Vagina (tissue), 2 donors: Measurements from ENCODE around the gene MEF2D. TPM values are rescaled to one million over a fixed set of nuclear protein-coding genes. Genes with fewer than 3 reads are reported as not detected.

ENCODE experiments used
- DNase-seq, 2 donors: peaks; one replicate each; pipeline ENCODE4 v3.0.0-alpha.2; 2017; ENCODE audit errors: extremely low spot score in 2 of 2
- H3K27ac ChIP-seq: fragments of 200-600 bp; sonication (generic); one replicate; pipeline ENCODE4 v1.5.1; 2019
- H3K27me3 ChIP-seq: fragments of 200-600 bp; sonication (generic); one replicate; pipeline ENCODE4 v1.5.1; 2019
- H3K36me3 ChIP-seq, 2 donors: fragments of 200-600 bp; sonication (generic); one replicate each; pipeline ENCODE4 v1.5.1; 2017 to 2019
- H3K4me1 ChIP-seq: fragments of 200-600 bp; sonication (generic); one replicate; pipeline ENCODE4 v1.5.1; 2019
- H3K4me3 ChIP-seq, 2 donors: fragments of 200-600 bp; sonication (generic); 1 replicate in 1 of 2; 2 replicates in 1 of 2; pipeline ENCODE4 v1.5.1; 2016 to 2019
- H3K9me3 ChIP-seq: fragments of 200-600 bp; sonication (generic); one replicate; pipeline ENCODE4 v1.5.1; 2019
- CTCF ChIP-seq, 3 experiments: fragments of 450-650 bp in 2 of 3; fragments of 200-600 bp in 1 of 3; sonication (generic) in 1 of 3; IDR thresholded peaks; one replicate each; pipeline ENCODE4 v1.5.1; 2017 to 2019; ENCODE audit warnings: antibody characterized with exemption in 3 of 3, mild to moderate bottlenecking in 2 of 3, moderate library complexity in 2 of 3
- POLR2A ChIP-seq, 2 donors: fragments of 450-650 bp; IDR thresholded peaks; one replicate each; pipeline ENCODE4 v1.6.1; 2017; ENCODE audit warnings: antibody characterized with exemption in 2 of 2, mild to moderate bottlenecking in 2 of 2, moderate library complexity in 2 of 2
- POLR2AphosphoS5 ChIP-seq, 2 donors: sonication (generic); formaldehyde crosslinking; IDR thresholded peaks; one replicate each; pipeline ENCODE4 v1.9.0; 2017; ENCODE audit warnings: antibody characterized with exemption in 2 of 2, mild to moderate bottlenecking in 2 of 2, low read depth in 1 of 2; ENCODE audit not compliant: insufficient read depth in 1 of 2
- intact Hi-C: fragments of 100-400 bp; cut with DNase I; formaldehyde crosslinking; loops from one replicate; pipeline ENCODE4 v1.15.1; 2023
- total RNA-seq: library from RNA; depleted of rRNA; stranded (reverse); fragments of >200 nt; gene quantifications from one replicate; pipeline ENCODE4 v1.2.3, GENCODE V29; 2016

The MEF2D gene
- total RNA-seq, 1 donor from 2014 or later: 33.9 TPM

GRCh38 chr1:156487862-156488261 is 12.7 kb downstream of the MEF2D start:
- Histone ChIP-seq H3K36me3 (peaks cover 0 to 4% of the 10 kb centered on the region in 2 donors), H3K9me3 (no peaks in the 10 kb centered on the region), H3K27ac (peak overlapping the region; percentile 99), H3K4me3 (peak overlapping the region in 1 of 2 donors; percentile 5), H3K4me1 (peaks cover 89% of the 10 kb centered on the region), H3K27me3 (no peaks in the 10 kb centered on the region)
- no peak for DNase-seq
- intact Hi-C loops: no loop called here
- TF ChIP-seq CTCF (IDR thresholded peaks at IDR 0.05): no peak
- TF ChIP-seq POLR2A (IDR thresholded peaks at IDR 0.05): no peak
- no peak for TF ChIP-seq POLR2AphosphoS5 (IDR thresholded peaks at IDR 0.05; ENCODE audit: insufficient read depth in 1 of 2, low read depth in 1 of 2)

GRCh38 chr1:156486421-156487344 is 13.9 kb downstream of the MEF2D start:
- peak overlapping the region; percentile 99 for H3K27ac ChIP-seq
- intact Hi-C loops: no loop called here
- no peaks in the 10 kb centered on the region for H3K27me3 ChIP-seq

GRCh38 chr1:156485984-156486383 is 14.6 kb downstream of the MEF2D start:
- Histone ChIP-seq H3K9me3 (no peaks in the 10 kb centered on the region), H3K27me3 (no peaks in the 10 kb centered on the region), H3K27ac (no peak overlapping the region), H3K4me3 (no peak overlapping the region), H3K36me3 (peaks cover 0 to 23% of the 10 kb centered on the region in 2 donors), H3K4me1 (peaks cover 79% of the 10 kb centered on the region)
- intact Hi-C loops: no loop called here
- no peak for TF ChIP-seq POLR2AphosphoS5 (IDR thresholded peaks at IDR 0.05; ENCODE audit: insufficient read depth in 1 of 2, low read depth in 1 of 2)
- no peak for TF ChIP-seq POLR2A (IDR thresholded peaks at IDR 0.05)
- TF ChIP-seq CTCF (IDR thresholded peaks at IDR 0.05): no peak
- no peak for DNase-seq

More at GRCh38 chr1:156486421-156487344, 13.9 kb downstream of the MEF2D start:
- H3K4me1 ChIP-seq: peaks cover 79% of the 10 kb centered on the region
- H3K9me3 ChIP-seq: no peaks in the 10 kb centered on the region
- no peak overlapping the region for H3K4me3 ChIP-seq
- no peak for TF ChIP-seq POLR2A (IDR thresholded peaks at IDR 0.05)
- no peak for TF ChIP-seq POLR2AphosphoS5 (IDR thresholded peaks at IDR 0.05; ENCODE audit: insufficient read depth in 1 of 2, low read depth in 1 of 2)
- no peak for TF ChIP-seq CTCF (IDR thresholded peaks at IDR 0.05)
- no peak for DNase-seq
- peaks cover 0 to 16% of the 10 kb centered on the region in 2 donors for H3K36me3 ChIP-seq

- Histone ChIP-seq H3K36me3 (peaks cover 0 to 37% of the 10 kb centered on the region in 2 donors), H3K4me3 (no peak overlapping the region), H3K4me1 (peaks cover 79% of the 10 kb centered on the region), H3K27ac (peak overlapping the region; percentile 8), H3K9me3 (no peaks in the 10 kb centered on the region), H3K27me3 (no peaks in the 10 kb centered on the region)
- DNase-seq: no peak
- TF ChIP-seq POLR2A (IDR thresholded peaks at IDR 0.05) (no peak), CTCF (IDR thresholded peaks at IDR 0.05) (no peak), POLR2AphosphoS5 (IDR thresholded peaks at IDR 0.05; ENCODE audit: insufficient read depth in 1 of 2, low read depth in 1 of 2) (no peak)
- intact Hi-C loops: no loop called here
Observed at GRCh38 chr1:156484480-156485058, 16.0 kb downstream of the MEF2D start.
